ENCODE measurements around the gene ANKRD33B. TPM values are rescaled to one million over a fixed set of nuclear protein-coding genes. Genes with fewer than 3 reads are reported as not detected.

Gene ANKRD33B
- total RNA-seq, 1 experiment from 2014 or later: 4.0 TPM

DNA sequence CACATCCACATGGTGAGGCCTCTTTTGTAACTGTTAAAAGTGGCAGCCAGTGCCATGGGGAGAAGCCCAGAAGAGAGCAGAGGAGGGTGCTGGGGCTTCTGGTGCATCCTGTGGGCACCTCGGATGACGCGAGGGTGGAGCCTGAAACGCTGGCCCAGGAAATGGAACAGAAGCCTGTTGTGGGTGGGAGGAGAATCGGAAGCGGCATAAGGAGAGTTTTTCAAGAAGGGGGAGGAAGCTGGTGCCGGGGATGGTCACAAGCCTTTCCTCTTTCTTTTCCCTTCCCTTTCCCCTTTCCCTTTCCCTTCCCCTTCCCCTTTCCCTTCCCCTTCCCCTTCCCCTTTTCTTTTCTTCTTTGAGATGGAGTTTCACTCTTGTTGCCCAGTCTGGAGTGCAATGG, 12.9 kb downstream of the ANKRD33B start:
- Histone ChIP-seq H3K27ac (no peak overlapping the region), H3K4me3 (no peak overlapping the region), H3K9me3 (replicated peaks) (no peaks in the 10 kb centered on the region), H3K4me1 (no peaks in the 10 kb centered on the region), H3K36me3 (no peaks in the 10 kb centered on the region), H3K27me3 (no peaks in the 10 kb centered on the region)
- DNase-seq: no peak

DNA sequence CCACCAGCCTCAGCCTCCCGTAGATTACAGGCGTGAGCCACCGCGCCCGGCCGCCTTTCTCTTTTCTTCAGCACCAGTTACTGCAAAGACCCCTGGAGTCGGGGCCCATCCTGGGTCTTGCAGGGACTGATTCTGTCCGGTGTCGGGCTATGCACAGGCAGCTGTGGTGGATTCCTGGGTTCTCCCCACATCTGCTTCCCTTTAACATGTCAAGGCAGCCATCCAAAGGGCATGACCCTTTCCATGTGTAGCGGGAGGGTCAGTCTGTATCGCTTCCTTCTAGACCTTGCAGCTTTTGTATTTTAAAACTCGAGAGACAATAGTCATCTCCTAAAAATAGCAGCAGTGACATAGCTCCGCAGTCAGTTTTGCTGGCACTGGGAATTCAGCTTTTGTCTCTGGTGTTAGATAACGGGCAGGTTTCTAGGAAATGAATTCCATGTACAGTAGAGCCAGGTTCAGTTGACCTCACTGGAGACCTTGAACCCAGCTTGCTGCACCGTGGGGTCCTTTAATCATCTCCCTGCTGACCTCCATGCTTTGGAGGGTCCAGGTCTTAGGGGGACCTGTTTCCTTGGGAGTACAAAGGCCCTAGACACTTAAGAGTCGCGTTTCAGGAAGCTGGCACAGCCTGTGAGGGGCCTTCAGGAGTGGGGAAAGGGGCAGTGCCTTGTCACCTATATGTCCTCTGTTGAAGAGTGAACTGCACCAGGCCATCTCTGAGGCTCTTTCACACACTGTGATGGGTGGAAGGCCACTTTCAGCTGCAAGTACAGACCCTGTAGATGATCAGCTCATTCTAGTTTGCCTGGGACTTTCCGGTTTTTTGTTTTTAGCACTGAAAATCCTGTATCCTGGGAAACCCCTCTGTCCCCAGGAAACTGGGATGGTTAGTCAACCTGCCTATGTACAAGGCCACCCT, 13.8 kb downstream of the ANKRD33B start:
- Histone ChIP-seq H3K36me3 (no peaks in the 10 kb centered on the region), H3K4me3 (no peak overlapping the region), H3K27me3 (no peaks in the 10 kb centered on the region), H3K4me1 (no peaks in the 10 kb centered on the region), H3K9me3 (replicated peaks) (no peaks in the 10 kb centered on the region), H3K27ac (no peak overlapping the region)
- no peak for DNase-seq

DNA sequence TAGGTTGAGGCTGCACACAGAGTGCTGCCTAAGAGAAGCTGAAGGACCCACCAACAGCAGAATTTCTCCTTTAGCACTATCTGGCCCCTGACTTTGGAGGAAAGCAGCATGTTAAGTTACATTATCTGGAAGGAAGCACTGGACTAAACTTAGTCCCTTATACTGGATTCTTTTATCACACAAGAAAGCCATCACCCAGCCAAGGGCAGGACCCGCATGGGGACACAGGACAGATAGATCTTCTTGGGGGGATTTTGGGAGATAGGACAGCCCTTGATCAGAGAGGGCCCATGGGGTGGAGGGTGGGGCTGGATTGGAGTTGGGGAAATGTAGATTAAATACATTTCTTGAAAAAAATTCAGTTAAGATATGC, 14.4 kb downstream of the ANKRD33B start:
- Histone ChIP-seq H3K27me3 (no peaks in the 10 kb centered on the region), H3K4me1 (peaks cover under 1% of the 10 kb centered on the region), H3K36me3 (no peaks in the 10 kb centered on the region), H3K9me3 (replicated peaks) (no peaks in the 10 kb centered on the region), H3K4me3 (no peak overlapping the region), H3K27ac (no peak overlapping the region)
- no peak for DNase-seq

DNA sequence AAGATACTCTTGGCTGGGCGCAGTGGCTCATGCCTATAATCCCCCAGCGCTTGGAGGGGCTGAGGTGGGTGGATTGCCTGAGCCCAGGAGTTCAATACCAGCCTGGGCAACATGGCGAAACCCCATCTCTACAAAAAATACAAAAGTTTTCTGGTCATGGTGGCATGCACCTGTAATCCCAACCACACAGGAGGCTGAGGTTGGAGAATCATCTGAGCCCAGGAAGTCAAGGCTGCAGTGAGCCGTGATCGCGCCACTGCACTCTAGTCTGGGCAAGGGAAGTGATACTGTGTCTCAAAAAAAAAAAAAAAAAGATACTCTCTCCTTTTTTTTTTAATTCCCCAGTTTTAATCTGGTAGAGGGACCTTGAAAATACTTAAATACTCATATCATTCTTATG, 15.0 kb downstream of the ANKRD33B start:
- Histone ChIP-seq H3K27ac (no peak overlapping the region), H3K4me1 (peaks cover 6% of the 10 kb centered on the region), H3K27me3 (no peaks in the 10 kb centered on the region), H3K4me3 (no peak overlapping the region), H3K9me3 (replicated peaks) (no peaks in the 10 kb centered on the region), H3K36me3 (no peaks in the 10 kb centered on the region)
- DNase-seq: no peak

DNA sequence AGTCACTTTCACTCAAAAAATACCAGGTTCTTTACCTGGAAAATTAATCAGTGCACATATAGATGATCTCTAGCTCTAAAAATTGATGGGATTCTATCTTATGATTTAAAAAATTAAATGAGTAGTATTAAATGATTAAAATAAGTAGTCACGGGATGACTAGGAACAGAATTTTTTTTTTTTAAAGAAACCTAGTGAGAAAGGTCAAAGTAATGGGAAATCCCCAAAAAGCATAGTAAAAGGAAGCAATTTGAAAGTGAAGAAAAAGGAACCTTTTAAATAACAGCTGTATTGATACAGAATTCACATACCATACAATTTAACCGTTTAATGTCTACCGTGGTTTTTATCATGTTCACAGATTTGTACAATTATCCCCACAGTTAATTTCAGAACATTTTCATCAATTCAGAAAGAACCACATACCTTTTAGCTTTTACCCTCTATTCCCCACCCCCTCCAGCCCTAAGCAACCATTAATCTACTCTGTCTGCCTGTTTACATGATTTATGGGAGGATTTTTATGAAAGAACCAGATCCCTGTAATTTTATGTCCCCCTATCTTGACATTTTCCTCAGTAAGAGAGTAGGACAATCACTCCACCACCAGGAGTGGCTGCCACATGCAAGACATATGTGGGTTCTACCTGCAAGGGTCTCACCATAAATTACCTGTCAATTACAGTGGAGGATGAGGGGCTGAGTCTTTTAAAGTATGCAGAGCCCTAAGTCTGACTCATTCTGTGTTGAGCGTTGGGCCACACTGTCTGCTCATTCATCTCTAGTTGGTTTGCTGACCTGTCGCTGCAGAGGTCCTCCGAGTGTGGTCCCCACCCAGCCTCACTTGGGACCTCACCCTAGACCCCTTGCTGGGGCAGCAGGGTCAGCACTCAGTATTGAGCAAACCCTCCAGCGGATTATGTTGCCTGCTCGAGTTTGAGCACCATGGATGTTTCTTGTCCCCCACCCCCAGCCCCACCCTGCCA, 16.0 kb downstream of the ANKRD33B start:
- Histone ChIP-seq H3K4me3 (no peak overlapping the region), H3K9me3 (replicated peaks) (no peaks in the 10 kb centered on the region), H3K36me3 (no peaks in the 10 kb centered on the region), H3K27ac (no peak overlapping the region), H3K27me3 (no peaks in the 10 kb centered on the region), H3K4me1 (peaks cover 16% of the 10 kb centered on the region)
- no peak for DNase-seq

DNA sequence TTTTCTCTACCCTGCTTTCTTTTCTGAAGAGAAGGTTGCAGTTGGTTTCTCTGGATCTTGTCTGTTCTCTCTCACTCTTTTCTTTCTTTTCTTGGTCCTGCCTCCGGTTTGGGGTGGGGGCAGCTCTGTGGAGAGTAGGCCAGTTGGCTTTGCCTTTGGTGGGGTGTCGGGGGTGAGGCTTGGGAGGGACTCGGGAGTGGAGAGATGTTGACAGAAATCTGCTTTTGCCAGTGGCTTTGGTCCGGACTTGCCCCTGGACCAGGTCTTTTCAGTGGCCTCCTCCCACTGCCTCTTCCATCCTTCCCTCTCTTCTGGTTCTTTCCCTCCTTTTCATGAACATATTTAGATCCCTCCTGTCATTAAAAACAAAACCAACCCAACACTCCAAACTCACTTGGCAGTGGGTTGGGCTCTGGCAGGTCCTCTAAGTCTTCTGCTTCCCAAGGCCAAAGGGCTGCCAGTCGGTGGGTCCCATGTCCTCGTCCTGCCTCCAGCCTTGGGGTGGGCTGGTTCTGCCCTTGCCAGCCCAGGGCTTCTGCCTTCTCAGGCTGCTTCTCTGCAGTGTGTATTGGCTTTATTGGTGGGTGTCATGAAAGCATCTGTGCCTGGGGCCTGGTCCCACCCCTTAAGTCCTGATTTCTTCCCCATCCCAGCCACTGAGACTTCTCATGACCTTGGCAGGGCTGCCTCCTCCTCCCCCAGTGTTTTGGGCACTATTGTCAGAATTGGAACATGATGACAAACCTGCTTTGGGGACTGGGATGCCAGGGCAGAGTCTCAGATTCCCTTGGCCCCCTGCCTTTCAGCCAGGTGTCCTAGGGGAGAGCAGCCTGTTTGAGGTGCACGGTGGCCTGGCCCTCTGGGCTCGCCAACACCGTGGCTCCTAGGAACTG, 16.9 kb downstream of the ANKRD33B start:
- no peaks in the 10 kb centered on the region for H3K9me3 ChIP-seq (replicated peaks)
- H3K36me3 ChIP-seq: no peaks in the 10 kb centered on the region
- H3K4me1 ChIP-seq: peaks cover 16% of the 10 kb centered on the region
- no peaks in the 10 kb centered on the region for H3K27me3 ChIP-seq
- no peak for DNase-seq
- H3K4me3 ChIP-seq: no peak overlapping the region
- no peak overlapping the region for H3K27ac ChIP-seq

DNA sequence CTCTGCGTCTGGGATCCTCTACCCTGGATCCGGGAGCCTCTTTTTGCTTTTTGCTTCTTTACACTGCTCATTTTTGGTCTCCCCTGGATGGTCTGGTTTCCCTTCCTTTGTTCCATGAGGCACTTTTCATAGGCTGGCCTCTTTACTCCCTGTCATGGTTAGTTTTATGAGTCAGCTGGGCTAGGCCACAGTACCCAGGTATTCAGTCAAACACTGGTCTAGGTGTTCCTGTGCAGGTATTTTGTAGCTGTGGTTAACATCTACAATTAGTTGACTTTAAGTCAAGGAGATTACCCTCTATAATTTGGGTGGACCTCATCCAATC, 17.5 kb downstream of the ANKRD33B start:
- H3K27ac ChIP-seq: no peak overlapping the region
- no peaks in the 10 kb centered on the region for H3K36me3 ChIP-seq
- DNase-seq: no peak
- no peak overlapping the region for H3K4me3 ChIP-seq
- no peaks in the 10 kb centered on the region for H3K27me3 ChIP-seq
- peaks cover 16% of the 10 kb centered on the region for H3K4me1 ChIP-seq
- no peaks in the 10 kb centered on the region for H3K9me3 ChIP-seq (replicated peaks)

DNA sequence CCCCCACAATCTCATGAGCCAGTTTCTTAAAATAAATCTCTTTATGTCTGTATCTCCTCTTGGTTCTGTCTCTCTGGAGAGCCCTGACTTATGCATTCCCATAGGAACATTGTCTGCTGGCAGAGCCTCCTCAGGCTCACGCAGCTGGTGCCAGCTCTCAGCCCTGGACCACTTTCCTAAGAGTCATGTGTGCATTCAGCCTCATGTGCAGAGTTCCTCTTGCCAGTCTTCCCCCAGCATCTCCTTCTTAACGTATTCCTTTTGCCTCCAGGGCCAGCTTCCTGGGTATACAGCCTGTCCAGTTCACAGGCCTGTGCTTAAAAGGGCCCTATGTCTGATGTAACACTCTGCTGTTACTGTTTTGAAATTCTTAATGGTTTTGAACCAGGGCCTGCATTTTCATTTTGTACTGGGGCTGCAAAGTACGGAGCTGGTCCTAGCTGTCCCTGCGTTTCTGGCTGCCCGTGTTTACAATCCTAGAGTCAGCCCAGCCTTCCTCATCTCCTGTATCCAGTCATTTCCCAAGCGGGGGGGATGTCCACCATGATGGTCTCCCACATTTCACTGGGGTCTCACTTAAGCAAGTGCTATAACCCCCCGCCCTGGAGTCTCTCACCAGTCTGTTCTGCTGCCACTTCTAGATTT, 18.1 kb downstream of the ANKRD33B start:
- Histone ChIP-seq H3K4me1 (peaks cover 16% of the 10 kb centered on the region), H3K27me3 (no peaks in the 10 kb centered on the region), H3K27ac (no peak overlapping the region), H3K9me3 (replicated peaks) (no peaks in the 10 kb centered on the region), H3K4me3 (no peak overlapping the region), H3K36me3 (no peaks in the 10 kb centered on the region)
- DNase-seq: no peak

DNA sequence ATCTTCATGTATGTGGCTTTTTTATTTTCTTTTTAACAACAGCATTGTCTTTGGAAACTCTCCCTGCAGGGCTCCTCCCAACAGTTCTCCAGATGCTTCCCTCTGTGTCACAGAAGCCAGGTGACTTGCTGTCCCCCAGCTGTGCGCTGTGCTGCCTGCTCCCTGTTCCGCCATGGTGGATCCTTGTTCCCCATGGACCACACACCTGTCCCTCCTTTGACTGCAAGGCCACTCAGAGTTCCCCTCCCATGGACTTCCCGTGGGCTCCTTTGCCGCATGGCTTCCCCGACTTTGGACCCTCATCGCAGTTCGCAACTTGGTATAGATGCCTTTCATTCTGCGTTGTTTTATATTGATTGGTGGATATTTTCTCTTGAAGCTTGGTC, 18.6 kb downstream of the ANKRD33B start:
- H3K27ac ChIP-seq: no peak overlapping the region
- H3K4me3 ChIP-seq: no peak overlapping the region
- H3K36me3 ChIP-seq: no peaks in the 10 kb centered on the region
- H3K9me3 ChIP-seq (replicated peaks): no peaks in the 10 kb centered on the region
- H3K4me1 ChIP-seq: peaks cover 16% of the 10 kb centered on the region
- no peaks in the 10 kb centered on the region for H3K27me3 ChIP-seq
- DNase-seq: no peak

DNA sequence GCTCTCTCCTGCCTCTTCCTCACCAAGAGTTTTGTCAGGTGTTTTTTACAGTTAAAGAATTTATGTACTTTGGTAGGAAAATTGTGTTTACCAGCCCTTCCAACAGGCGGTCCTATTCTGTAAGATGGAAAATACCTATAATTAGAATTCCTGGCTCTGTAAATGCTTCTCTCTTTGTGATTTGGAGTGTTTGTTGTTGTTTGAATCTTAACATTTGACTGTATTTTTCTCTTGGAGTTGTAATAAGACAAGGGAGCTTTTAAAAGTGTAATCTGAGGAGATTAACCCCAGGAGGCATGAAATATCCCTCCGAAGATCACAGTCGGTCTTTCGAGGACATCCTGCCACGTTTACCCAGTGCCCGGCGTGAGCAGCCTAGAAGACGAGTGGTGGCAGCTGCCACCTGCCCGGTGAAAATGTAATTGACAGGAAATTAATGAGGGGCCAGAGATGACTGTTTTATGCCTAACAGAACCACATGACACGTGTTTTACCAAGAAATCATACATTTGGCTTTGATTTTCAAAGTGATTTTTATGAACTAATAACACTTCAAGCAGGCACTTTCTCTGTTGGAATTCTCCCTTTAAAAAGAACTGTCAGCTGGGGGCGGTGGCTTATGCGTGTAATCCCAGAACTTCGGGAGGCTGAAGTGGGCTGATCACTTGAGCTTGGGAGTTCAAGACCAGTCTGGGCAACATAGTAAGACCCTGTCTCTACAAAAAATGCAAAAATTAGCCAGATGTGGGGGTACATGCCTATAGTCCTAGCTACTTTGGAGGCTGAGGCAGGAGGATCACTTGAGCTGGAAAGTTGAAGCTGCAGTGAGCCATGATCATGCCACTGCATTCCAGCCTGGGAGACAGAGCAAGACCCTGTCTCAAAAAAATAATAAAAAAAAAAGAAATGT, 20.0 kb downstream of the ANKRD33B start:
- DNase-seq: peak; percentile 54 to 73
- peak overlapping the region; percentile 57 for H3K27ac ChIP-seq

DNA sequence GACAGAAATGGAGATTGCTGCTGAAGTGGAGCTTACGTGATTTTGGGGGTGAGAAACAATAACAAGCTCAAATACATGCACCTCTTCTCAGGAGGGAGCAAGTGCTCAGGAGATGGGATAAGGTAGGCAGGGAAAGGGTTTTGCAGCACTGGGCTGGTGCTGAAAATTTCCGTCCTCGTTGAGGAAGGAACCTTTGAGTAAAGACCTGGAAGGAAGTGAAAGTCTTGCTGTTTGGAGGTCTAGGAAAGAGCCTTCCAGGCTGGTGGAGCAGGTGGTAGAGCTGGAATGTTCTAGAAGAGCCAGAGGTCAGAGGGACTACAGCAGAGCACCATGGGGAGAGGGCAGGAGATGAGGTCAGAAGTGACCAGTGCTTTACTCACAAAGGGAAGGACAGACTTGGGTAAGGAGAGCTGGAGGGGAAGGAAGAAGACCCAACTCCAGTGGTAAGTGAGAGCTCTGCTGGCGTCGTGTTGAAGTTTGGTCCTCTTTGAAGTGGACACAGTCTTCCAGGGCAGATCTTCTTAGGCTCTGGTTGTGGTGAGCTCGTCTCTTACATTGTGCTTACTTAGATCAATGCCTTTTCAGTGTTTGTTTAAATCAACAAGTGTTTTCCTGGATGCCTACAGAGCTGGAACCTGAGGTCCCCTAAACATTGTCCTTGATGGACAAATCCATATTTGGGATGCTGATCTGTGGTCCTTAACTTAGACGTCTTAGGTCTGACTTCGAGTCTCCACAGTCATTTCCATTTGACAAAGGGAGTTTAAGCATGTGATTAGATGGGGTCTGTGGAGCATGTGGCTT, 21.0 kb downstream of the ANKRD33B start:
- no peaks in the 10 kb centered on the region for H3K9me3 ChIP-seq (replicated peaks)
- no peaks in the 10 kb centered on the region for H3K27me3 ChIP-seq
- H3K36me3 ChIP-seq: no peaks in the 10 kb centered on the region
- no peak overlapping the region for H3K27ac ChIP-seq
- no peak overlapping the region for H3K4me3 ChIP-seq
- H3K4me1 ChIP-seq: peaks cover 16% of the 10 kb centered on the region
- no peak for DNase-seq

More for the DNA sequence above, 20.0 kb downstream of the ANKRD33B start:
- Histone ChIP-seq H3K27me3 (no peaks in the 10 kb centered on the region), H3K9me3 (replicated peaks) (no peaks in the 10 kb centered on the region), H3K4me1 (peaks cover 16% of the 10 kb centered on the region), H3K4me3 (no peak overlapping the region), H3K36me3 (no peaks in the 10 kb centered on the region)

DNA sequence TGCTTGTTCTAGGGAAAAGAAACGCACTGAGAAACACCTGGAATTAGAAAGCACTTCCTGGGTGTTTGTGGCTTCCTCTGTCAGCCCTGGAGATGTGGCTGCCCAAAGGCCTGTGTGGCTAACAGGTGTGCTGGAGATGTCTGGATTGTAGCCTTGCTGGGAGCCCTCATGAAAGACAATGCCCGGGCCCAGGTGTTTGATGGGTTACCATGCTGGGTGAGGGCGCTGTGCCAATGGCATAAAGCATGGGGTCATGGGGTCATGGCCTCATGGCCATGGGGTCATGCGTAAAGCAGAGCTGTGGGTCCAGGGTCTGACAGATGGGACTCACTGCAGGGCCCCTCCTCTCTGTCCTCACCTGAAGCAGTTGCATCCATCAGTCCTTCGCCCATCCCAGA, 21.6 kb downstream of the ANKRD33B start:
- Histone ChIP-seq H3K27me3 (no peaks in the 10 kb centered on the region), H3K4me1 (peaks cover 16% of the 10 kb centered on the region)
- DNase-seq: no peak

DNA sequence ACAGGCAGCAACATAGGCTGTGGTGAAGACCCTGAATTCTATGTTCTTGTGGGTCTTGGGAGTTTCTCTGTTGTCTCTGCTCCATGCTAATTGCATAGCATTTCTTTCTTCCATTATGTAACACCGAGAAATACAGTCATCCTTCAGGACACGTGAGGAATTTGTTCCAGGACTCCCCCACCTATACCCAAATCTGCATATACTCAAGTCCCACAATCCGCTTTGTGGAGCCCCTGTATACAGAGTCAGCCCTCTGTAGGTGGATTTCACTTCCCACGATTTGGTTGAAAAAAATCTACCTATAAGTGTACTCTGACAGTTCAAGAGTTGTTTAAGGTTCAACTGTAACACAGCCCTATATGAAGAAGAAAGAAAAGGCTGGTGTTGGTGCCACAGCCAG, 22.1 kb downstream of the ANKRD33B start:
- H3K4me1 ChIP-seq: peaks cover 16% of the 10 kb centered on the region
- H3K36me3 ChIP-seq: no peaks in the 10 kb centered on the region
- no peaks in the 10 kb centered on the region for H3K27me3 ChIP-seq
- H3K9me3 ChIP-seq (replicated peaks): no peaks in the 10 kb centered on the region
- no peak overlapping the region for H3K4me3 ChIP-seq
- no peak for DNase-seq
- no peak overlapping the region for H3K27ac ChIP-seq

More for the DNA sequence above, 21.6 kb downstream of the ANKRD33B start:
- H3K27ac ChIP-seq: no peak overlapping the region
- no peak overlapping the region for H3K4me3 ChIP-seq
- no peaks in the 10 kb centered on the region for H3K36me3 ChIP-seq
- no peaks in the 10 kb centered on the region for H3K9me3 ChIP-seq (replicated peaks)
